ENCODE measurements around the gene DNM3. TPM values are rescaled to one million over a fixed set of nuclear protein-coding genes. Genes with fewer than 3 reads are reported as not detected.

DNM3 gene
- polyA plus RNA-seq, 1 of the 3 experiments (the other 2 are of a cell fraction): 0.43 TPM

GRCh38 chr1:171850651-171851350 lies 9.5 kb downstream of the DNM3 start:
- Histone ChIP-seq H3K36me3 (replicated peaks in 1 of 2; ENCODE audit: control insufficient read depth in 1 of 2, insufficient read depth in 2 of 2, low read length in 1 of 2) (no peaks in the 10 kb centered on the region), H3K27me3 (ENCODE audit: insufficient read depth) (peaks cover 5% of the 10 kb centered on the region; the same call in 1 of the 2 replicates), H2AFZ (ENCODE audit: low read depth) (no peak overlapping the region), H3K4me1 (ENCODE audit: control insufficient read depth in 1 of 2, insufficient read depth in 2 of 2, low read depth in 1 of 2, low read length in 1 of 2) (no peaks in the 10 kb centered on the region), H3F3A (replicated peaks; ENCODE audit: insufficient read depth) (no peaks in the 10 kb centered on the region), H3K4me2 (no peak overlapping the region), H3K9ac (no peak overlapping the region), H4K20me1 (ENCODE audit: insufficient read depth) (no peaks in the 10 kb centered on the region), H3K4me3 (ENCODE audit: low read depth in 2 of 2, low read length in 1 of 2) (no peak overlapping the region), H3K9me2 (no peaks in the 10 kb centered on the region), H3K9me3 (no peaks in the 10 kb centered on the region), H3K79me2 (ENCODE audit: insufficient read depth) (no peaks in the 10 kb centered on the region), H3K27ac (ENCODE audit: low read depth in 2 of 2, low read length in 1 of 2) (no peak overlapping the region)
- ChIA-PET CTCF (interaction anchor here (0.6 to 1.7 kb wide), 3 partner anchors 50 to 221 kb away, joined by 3 read pairs; no protein-coding TSS in a partner anchor), POLR2A (no interaction called here)
- no peak for DNase-seq
- 60% methylated on average over 5 of the region's 5 CpGs for WGBS (ENCODE audit: low lambda C conversion rate)
- no peak for TF ChIP-seq EP300 (IDR thresholded peaks at IDR 0.05; ENCODE audit: borderline replicate concordance in 1 of 2, low read depth in 1 of 2, low read length in 1 of 2)

GRCh38 chr1:171852272-171852671 lies 11.0 kb downstream of the DNM3 start:
- Histone ChIP-seq H3K4me3 (ENCODE audit: low read depth in 2 of 2, low read length in 1 of 2) (no peak overlapping the region), H3K27me3 (ENCODE audit: insufficient read depth) (peaks cover 5% of the 10 kb centered on the region; the same call in 1 of the 2 replicates), H3K79me2 (ENCODE audit: insufficient read depth) (no peaks in the 10 kb centered on the region), H3K9ac (no peak overlapping the region), H3K36me3 (replicated peaks in 1 of 2; ENCODE audit: control insufficient read depth in 1 of 2, insufficient read depth in 2 of 2, low read length in 1 of 2) (no peaks in the 10 kb centered on the region), H3K9me2 (no peaks in the 10 kb centered on the region), H2AFZ (ENCODE audit: low read depth) (no peak overlapping the region), H3K4me1 (ENCODE audit: control insufficient read depth in 1 of 2, insufficient read depth in 2 of 2, low read depth in 1 of 2, low read length in 1 of 2) (no peaks in the 10 kb centered on the region), H3K4me2 (no peak overlapping the region), H3K27ac (ENCODE audit: low read depth in 2 of 2, low read length in 1 of 2) (no peak overlapping the region), H3K9me3 (no peaks in the 10 kb centered on the region), H3F3A (replicated peaks; ENCODE audit: insufficient read depth) (no peaks in the 10 kb centered on the region), H4K20me1 (ENCODE audit: insufficient read depth) (no peaks in the 10 kb centered on the region)
- ChIA-PET POLR2A (no interaction called here), CTCF (interaction anchor here (1.7 kb wide), 1 partner anchor 51 kb away, joined by 3 read pairs; no protein-coding TSS in a partner anchor)
- no peak for TF ChIP-seq SMC3 (IDR thresholded peaks at IDR 0.05; ENCODE audit: low read depth, low read length)
- no peak for TF ChIP-seq GABPA (IDR thresholded peaks at IDR 0.05; ENCODE audit: low read depth)
- no peak for TF ChIP-seq FOXJ3 (CRISPR knock-in tag; IDR thresholded peaks at IDR 0.05)
- no peak for TF ChIP-seq RAD21 (IDR thresholded peaks at IDR 0.05; ENCODE audit: low read length)
- no peak for TF ChIP-seq NFIC (IDR thresholded peaks at IDR 0.05; ENCODE audit: borderline replicate concordance)
- no peak for TF ChIP-seq EP300 (IDR thresholded peaks at IDR 0.05; ENCODE audit: borderline replicate concordance in 1 of 2, low read depth in 1 of 2, low read length in 1 of 2)
- DNase-seq: no peak

- DNase-seq: no peak
- no peaks in the 10 kb centered on the region for H3K27me3 ChIP-seq (ENCODE audit: insufficient read depth)
- CTCF ChIA-PET: no interaction called here
- H2AFZ ChIP-seq (ENCODE audit: low read depth): no peak overlapping the region
- no peak overlapping the region for H3K4me2 ChIP-seq
- H3K79me2 ChIP-seq (ENCODE audit: insufficient read depth): no peaks in the 10 kb centered on the region
- 91% methylated on average over 1 of the region's 1 CpG for WGBS (ENCODE audit: low lambda C conversion rate)
- H3K27ac ChIP-seq (ENCODE audit: low read depth in 2 of 2, low read length in 1 of 2): no peak overlapping the region
- H3K9me2 ChIP-seq: no peaks in the 10 kb centered on the region
- no peak for TF ChIP-seq FOXM1 (IDR thresholded peaks at IDR 0.05; ENCODE audit: low read depth)
- TF ChIP-seq MAX (IDR thresholded peaks at IDR 0.05; ENCODE audit: low read depth): no peak
- TF ChIP-seq TCF12 (IDR thresholded peaks at IDR 0.05): no peak
- no peak for TF ChIP-seq USF2 (IDR thresholded peaks at IDR 0.05; ENCODE audit: borderline replicate concordance, low read depth, low read length)
- no peak for TF ChIP-seq PBX3 (IDR thresholded peaks at IDR 0.05)
- TF ChIP-seq RXRA (IDR thresholded peaks at IDR 0.05; ENCODE audit: borderline replicate concordance, low read depth): no peak
- TF ChIP-seq RAD21 (IDR thresholded peaks at IDR 0.05; ENCODE audit: low read length): no peak
- TF ChIP-seq NFIC (IDR thresholded peaks at IDR 0.05; ENCODE audit: borderline replicate concordance): no peak
- TF ChIP-seq NRF1 (IDR thresholded peaks at IDR 0.05; ENCODE audit: low read depth, low read length): no peak
- no peak for TF ChIP-seq SMC3 (IDR thresholded peaks at IDR 0.05; ENCODE audit: low read depth, low read length)
- TF ChIP-seq RCOR1 (IDR thresholded peaks at IDR 0.05; ENCODE audit: low read length): no peak
- TF ChIP-seq USF1 (IDR thresholded peaks at IDR 0.05; ENCODE audit: borderline replicate concordance, low read depth): no peak
- H3K9ac ChIP-seq: no peak overlapping the region
- POLR2A ChIA-PET: no interaction called here
- no peaks in the 10 kb centered on the region for H3K9me3 ChIP-seq
- no peak overlapping the region for H3K4me3 ChIP-seq (ENCODE audit: low read depth in 2 of 2, low read length in 1 of 2)
- no peaks in the 10 kb centered on the region for H4K20me1 ChIP-seq (ENCODE audit: insufficient read depth)
- no peaks in the 10 kb centered on the region for H3F3A ChIP-seq (replicated peaks; ENCODE audit: insufficient read depth)
- no peaks in the 10 kb centered on the region for H3K36me3 ChIP-seq (replicated peaks in 1 of 2; ENCODE audit: control insufficient read depth in 1 of 2, insufficient read depth in 2 of 2, low read length in 1 of 2)
- H3K4me1 ChIP-seq (ENCODE audit: control insufficient read depth in 1 of 2, insufficient read depth in 2 of 2, low read depth in 1 of 2, low read length in 1 of 2): no peaks in the 10 kb centered on the region
Measured at GRCh38 chr1:171855381-171855780, 14.1 kb downstream of the DNM3 start.
